T-helper 17 cell (primary cell): ENCODE results near the gene NUDT21. TPM values are rescaled to one million over a fixed set of nuclear protein-coding genes. Genes with fewer than 3 reads are reported as not detected.
A peak's percentile ranks its signal among the peaks of the same experiment; 100 is the strongest.
"Not testable (repeated sequence)": the region's sequence is repeated elsewhere in the genome, so short reads cannot be mapped to it uniquely, and the experiment has no call there.

ENCODE experiments used
- ATAC-seq: fragments of 150-1000 bp; cut with Tn5 transposase; 2 replicates; pipeline ENCODE4 v1.10.0; 2021; ENCODE audit warnings: mild to moderate bottlenecking, moderate library complexity
- DNase-seq, 3 donors: peaks; one replicate each; pipeline versions ENCODE4 v3.0.0 to v3.0.0-alpha.2; 2020 to 2021
- H3K9me3 ChIP-seq: one replicate; pipeline ENCODE4 v1.7.0; 2013; ENCODE audit warnings: low read length, mild to moderate bottlenecking; ENCODE audit not compliant: control insufficient read depth, poor library complexity, severe bottlenecking
- H3K27ac Mint-ChIP-seq: one replicate; pipeline ENCODE4 v1.8.0; 2022; ENCODE audit warnings: mild to moderate bottlenecking, moderate library complexity, mixed read lengths
- H3K27me3 Mint-ChIP-seq: one replicate; pipeline ENCODE4 v1.8.0; 2022; ENCODE audit warnings: mixed read lengths
- H3K36me3 Mint-ChIP-seq: one replicate; pipeline ENCODE4 v1.8.0; 2022; ENCODE audit warnings: low read depth, mixed read lengths
- H3K4me1 Mint-ChIP-seq: one replicate; pipeline ENCODE4 v1.8.0; 2022; ENCODE audit warnings: mild to moderate bottlenecking, mixed read lengths
- H3K4me3 Mint-ChIP-seq: one replicate; pipeline ENCODE4 v1.8.0; 2022; ENCODE audit warnings: mild to moderate bottlenecking, moderate library complexity, mixed read lengths
- total RNA-seq, 4 donors: library from RNA in 2 of 4; stranded (reverse) in 2 of 4; gene quantifications; one replicate each; pipeline ENCODE4 v1.2.3 and lab custom pipeline; 2022 to 2026

The NUDT21 gene
- total RNA-seq, 2 donors from 2014 or later: 84.8 to 92.2 TPM

DNA sequence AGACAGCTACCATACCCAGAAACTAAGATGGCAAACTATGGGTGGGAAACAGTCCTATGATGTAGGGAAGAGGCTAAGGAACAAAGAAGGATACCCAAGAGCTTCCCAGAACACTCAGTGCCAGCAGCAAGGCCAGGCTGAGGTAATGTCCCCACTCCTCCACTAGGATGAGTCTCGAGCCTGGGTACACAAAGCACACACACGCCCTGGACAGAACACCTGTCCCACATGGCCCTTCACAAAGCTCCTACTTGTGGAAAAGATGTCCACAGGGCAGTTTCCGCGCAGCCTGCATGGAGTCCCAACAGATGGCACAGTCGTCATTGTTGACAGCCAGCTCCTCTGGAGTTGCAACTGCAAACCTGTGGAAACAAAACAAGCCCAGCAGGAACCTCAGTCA lies 49.6 kb downstream of the NUDT21 start:
- no peak overlapping the region for H3K27ac Mint-ChIP-seq
- no peaks in the 10 kb centered on the region for H3K9me3 ChIP-seq
- no peaks in the 10 kb centered on the region for H3K27me3 Mint-ChIP-seq
- peaks cover 9% of the 10 kb centered on the region for H3K36me3 Mint-ChIP-seq
- ATAC-seq (no peak), DNase-seq (no peak)
- peaks cover 9% of the 10 kb centered on the region for H3K4me1 Mint-ChIP-seq
- H3K4me3 Mint-ChIP-seq: no peak overlapping the region

DNA sequence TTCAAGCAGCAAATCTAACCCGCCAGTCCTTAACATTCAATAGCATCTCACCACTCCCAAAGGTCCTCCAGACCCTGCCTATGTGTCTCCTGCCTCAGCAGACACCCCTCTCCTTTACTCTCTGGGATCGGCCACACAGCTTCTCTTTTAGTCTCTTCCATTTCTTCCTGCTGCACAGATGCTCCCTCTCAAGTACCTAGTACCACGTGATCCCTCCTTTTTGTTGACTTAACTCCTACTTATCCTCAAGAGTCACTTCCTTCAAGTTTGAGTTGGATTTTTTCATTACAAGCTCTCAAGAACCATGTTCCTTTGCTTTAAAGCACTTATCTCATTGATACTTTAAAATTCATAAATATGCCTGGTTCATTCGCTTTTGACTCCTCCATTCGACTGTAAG lies 50.7 kb downstream of the NUDT21 start:
- no peak overlapping the region for H3K4me3 Mint-ChIP-seq
- no peaks in the 10 kb centered on the region for H3K27me3 Mint-ChIP-seq
- H3K36me3 Mint-ChIP-seq: peaks cover 13% of the 10 kb centered on the region
- H3K9me3 ChIP-seq: no peaks in the 10 kb centered on the region
- H3K4me1 Mint-ChIP-seq: peaks cover 13% of the 10 kb centered on the region
- H3K27ac Mint-ChIP-seq: peak overlapping the region; percentile 68
- ATAC-seq (no peak), DNase-seq (no peak)

GRCh38 chr16:56399486-56399885 lies 51.6 kb downstream of the NUDT21 start:
- Mint-ChIP-seq H3K27ac (no peak overlapping the region), H3K27me3 (no peaks in the 10 kb centered on the region), H3K4me3 (no peak overlapping the region), H3K36me3 (peaks cover 14% of the 10 kb centered on the region), H3K4me1 (peaks cover 13% of the 10 kb centered on the region)
- DNase-seq (no peak), ATAC-seq (no peak)
- no peaks in the 10 kb centered on the region for H3K9me3 ChIP-seq

- no peaks in the 10 kb centered on the region for H3K9me3 ChIP-seq
- H3K4me3 Mint-ChIP-seq: no peak overlapping the region
- no peak overlapping the region for H3K27ac Mint-ChIP-seq
- ATAC-seq: no peak
- no peak for DNase-seq
- peaks cover 16% of the 10 kb centered on the region for H3K36me3 Mint-ChIP-seq
- H3K4me1 Mint-ChIP-seq: peaks cover 15% of the 10 kb centered on the region
- H3K27me3 Mint-ChIP-seq: no peaks in the 10 kb centered on the region
Measured at GRCh38 chr16:56399047-56399446, 52.1 kb downstream of the NUDT21 start.

- not testable (repeated sequence) for H3K27ac Mint-ChIP-seq, H3K4me3 Mint-ChIP-seq, DNase-seq, ATAC-seq, H3K27me3 Mint-ChIP-seq, H3K9me3 ChIP-seq
- Mint-ChIP-seq H3K4me1 (peaks cover 22% of the 10 kb centered on the region), H3K36me3 (peaks cover 19% of the 10 kb centered on the region)
Measured at GRCh38 chr16:56396724-56397123, 54.4 kb downstream of the NUDT21 start.

DNA sequence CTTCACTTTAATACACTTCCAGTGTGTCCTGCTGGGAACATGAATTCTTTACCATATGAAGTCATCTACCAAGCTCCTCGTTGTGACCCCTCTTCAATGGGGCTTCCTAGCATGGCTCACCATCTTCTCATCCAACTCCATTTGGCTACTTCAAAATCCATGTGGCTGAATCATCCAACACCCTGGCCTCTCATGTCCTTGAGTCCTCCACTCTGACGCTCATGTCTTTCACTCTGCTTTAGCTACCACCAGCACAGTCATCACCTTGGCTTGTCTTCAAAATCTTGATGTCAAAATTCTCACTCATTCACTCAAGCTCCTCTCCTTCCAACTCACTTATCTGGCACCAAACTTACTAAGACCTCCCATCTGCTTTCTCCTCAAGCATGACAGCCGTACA lies 61.6 kb downstream of the NUDT21 start:
- H3K27ac Mint-ChIP-seq: no peak overlapping the region
- no peak overlapping the region for H3K4me3 Mint-ChIP-seq
- H3K4me1 Mint-ChIP-seq: peaks cover 17% of the 10 kb centered on the region
- DNase-seq (no peak), ATAC-seq (no peak)
- no peaks in the 10 kb centered on the region for H3K27me3 Mint-ChIP-seq
- peaks cover 23% of the 10 kb centered on the region for H3K36me3 Mint-ChIP-seq
- H3K9me3 ChIP-seq: no peaks in the 10 kb centered on the region

- ATAC-seq: no peak
- H3K4me1 Mint-ChIP-seq: peaks cover 12% of the 10 kb centered on the region
- H3K4me3 Mint-ChIP-seq: no peak overlapping the region
- no peak for DNase-seq
- H3K27me3 Mint-ChIP-seq: no peaks in the 10 kb centered on the region
- H3K36me3 Mint-ChIP-seq: peaks cover 23% of the 10 kb centered on the region
- H3K27ac Mint-ChIP-seq: no peak overlapping the region
- H3K9me3 ChIP-seq: no peaks in the 10 kb centered on the region
Measured at GRCh38 chr16:56388209-56388608, 62.9 kb downstream of the NUDT21 start.

DNA sequence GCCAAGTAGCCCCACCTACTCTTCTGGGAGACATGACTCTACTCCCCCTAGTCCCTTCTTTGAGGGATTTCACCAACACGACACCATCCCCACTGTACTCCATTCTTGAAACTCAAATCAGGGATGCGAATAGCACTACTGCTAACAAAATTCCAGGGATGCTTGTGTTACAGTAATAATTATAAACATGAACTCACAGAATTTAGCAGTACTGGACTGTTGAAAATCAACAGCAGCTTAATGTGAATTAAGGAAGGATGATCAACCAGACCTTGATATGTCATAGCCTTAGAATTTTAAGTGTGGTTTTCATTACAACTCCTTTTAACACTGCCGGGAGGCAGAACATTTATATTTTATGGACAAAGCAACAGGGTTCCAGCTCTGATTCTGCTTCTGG lies 63.7 kb downstream of the NUDT21 start:
- peaks cover 23% of the 10 kb centered on the region for H3K36me3 Mint-ChIP-seq
- H3K27ac Mint-ChIP-seq: no peak overlapping the region
- no peaks in the 10 kb centered on the region for H3K9me3 ChIP-seq
- no peaks in the 10 kb centered on the region for H3K27me3 Mint-ChIP-seq
- peaks cover 9% of the 10 kb centered on the region for H3K4me1 Mint-ChIP-seq
- DNase-seq: no peak
- no peak for ATAC-seq
- H3K4me3 Mint-ChIP-seq: no peak overlapping the region

DNA sequence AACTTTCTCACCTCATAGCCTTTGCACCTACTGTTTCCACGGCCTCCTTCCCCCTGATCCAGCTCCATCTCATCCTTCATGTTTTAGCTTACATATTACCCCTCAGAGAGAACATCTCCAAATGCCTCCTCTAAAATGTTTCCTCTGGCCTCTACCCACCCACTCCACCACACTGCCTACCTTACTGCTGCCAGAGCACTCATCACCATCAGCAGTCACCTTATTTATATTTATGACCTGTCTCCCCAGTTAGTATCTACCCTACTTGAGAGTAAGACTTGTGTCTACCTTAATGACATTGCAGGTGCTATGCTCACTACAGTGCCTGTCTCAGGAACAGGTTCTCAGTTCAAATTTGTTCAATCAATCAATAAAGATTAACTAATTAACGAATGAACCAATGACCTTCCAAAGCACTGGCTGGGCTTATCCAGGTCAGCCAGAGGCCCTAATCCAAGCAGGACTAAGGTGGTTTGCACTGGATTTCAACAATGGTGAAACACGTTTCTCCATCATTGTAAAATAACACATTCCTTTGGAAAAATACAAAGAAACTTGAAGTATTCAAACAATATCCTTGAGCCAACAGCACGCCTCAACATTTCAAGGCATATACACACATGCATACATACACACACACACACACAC lies 66.9 kb downstream of the NUDT21 start:
- H3K9me3 ChIP-seq: no peaks in the 10 kb centered on the region
- no peak for ATAC-seq
- H3K27me3 Mint-ChIP-seq: no peaks in the 10 kb centered on the region
- H3K27ac Mint-ChIP-seq: no peak overlapping the region
- no peak for DNase-seq
- no peak overlapping the region for H3K4me3 Mint-ChIP-seq
- H3K4me1 Mint-ChIP-seq: peaks cover 2% of the 10 kb centered on the region
- peaks cover 22% of the 10 kb centered on the region for H3K36me3 Mint-ChIP-seq

- ATAC-seq: no peak
- H3K27ac Mint-ChIP-seq: no peak overlapping the region
- peaks cover 6% of the 10 kb centered on the region for H3K4me1 Mint-ChIP-seq
- no peaks in the 10 kb centered on the region for H3K27me3 Mint-ChIP-seq
- peaks cover 22% of the 10 kb centered on the region for H3K36me3 Mint-ChIP-seq
- DNase-seq: no peak
- no peak overlapping the region for H3K4me3 Mint-ChIP-seq
- no peaks in the 10 kb centered on the region for H3K9me3 ChIP-seq
Measured at GRCh38 chr16:56382901-56383355, 68.2 kb downstream of the NUDT21 start.

DNA sequence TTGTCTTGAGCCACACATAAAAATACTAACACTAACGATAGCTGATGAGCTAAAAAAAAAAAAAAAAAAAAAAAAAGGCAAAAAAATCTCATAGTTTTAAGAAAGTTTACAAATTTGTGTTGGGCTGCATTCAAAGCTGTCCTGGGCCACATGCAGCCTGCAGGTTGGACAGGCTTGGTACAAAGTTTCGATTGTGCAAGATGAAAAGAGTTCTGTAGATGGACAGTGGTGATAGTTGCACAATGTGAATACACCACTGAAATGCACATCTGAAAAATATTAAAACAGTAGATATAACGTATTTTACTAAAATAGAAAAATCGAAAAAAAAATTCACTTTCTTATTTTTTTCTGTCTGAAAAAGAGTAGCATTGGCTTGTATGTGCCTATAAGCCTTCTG lies 68.7 kb downstream of the NUDT21 start:
- DNase-seq (no peak), ATAC-seq (no peak)
- peaks cover 9% of the 10 kb centered on the region for H3K4me1 Mint-ChIP-seq
- H3K9me3 ChIP-seq: no peaks in the 10 kb centered on the region
- no peaks in the 10 kb centered on the region for H3K27me3 Mint-ChIP-seq
- no peak overlapping the region for H3K4me3 Mint-ChIP-seq
- H3K27ac Mint-ChIP-seq: no peak overlapping the region
- H3K36me3 Mint-ChIP-seq: peaks cover 22% of the 10 kb centered on the region

- not testable (repeated sequence) for H3K9me3 ChIP-seq, H3K27ac Mint-ChIP-seq, DNase-seq, H3K4me3 Mint-ChIP-seq, H3K27me3 Mint-ChIP-seq, ATAC-seq
- Mint-ChIP-seq H3K4me1 (peaks cover 16% of the 10 kb centered on the region), H3K36me3 (peaks cover 19% of the 10 kb centered on the region)
Measured at GRCh38 chr16:56380778-56381485, 70.2 kb downstream of the NUDT21 start.
